HK-2 (cell line): ENCODE measurements around the gene IRF7.
"Not testable (repeated sequence)": the region's sequence is repeated elsewhere in the genome, so short reads cannot be mapped to it uniquely, and the experiment has no call there.

ENCODE experiments used
- DNase-seq: peaks from one replicate; pipeline ENCODE4 v3.0.0-alpha.2; 2018; ENCODE audit not compliant: unreplicated experiment

The IRF7 gene

DNA sequence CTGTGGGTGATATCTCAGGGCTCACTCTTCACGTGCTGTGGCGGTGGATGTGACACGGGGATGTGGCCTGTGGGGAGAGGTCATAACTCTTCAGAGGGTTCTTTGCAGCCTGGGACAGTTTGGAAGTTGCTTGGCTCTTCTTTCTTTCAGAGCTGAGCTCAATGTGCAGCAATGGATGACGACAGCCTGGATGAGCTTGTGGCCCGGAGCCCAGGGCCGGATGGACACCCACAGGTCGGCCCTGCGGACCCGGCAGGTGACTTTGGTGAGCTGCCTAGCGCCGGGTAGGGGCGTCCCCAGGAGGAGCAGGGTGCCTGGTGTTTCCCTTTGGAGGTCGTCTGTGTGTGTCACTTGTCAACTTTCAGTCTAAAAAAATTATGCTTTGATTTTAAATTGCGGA, 34.4 kb downstream of the IRF7 start:
- no peak for DNase-seq

DNA sequence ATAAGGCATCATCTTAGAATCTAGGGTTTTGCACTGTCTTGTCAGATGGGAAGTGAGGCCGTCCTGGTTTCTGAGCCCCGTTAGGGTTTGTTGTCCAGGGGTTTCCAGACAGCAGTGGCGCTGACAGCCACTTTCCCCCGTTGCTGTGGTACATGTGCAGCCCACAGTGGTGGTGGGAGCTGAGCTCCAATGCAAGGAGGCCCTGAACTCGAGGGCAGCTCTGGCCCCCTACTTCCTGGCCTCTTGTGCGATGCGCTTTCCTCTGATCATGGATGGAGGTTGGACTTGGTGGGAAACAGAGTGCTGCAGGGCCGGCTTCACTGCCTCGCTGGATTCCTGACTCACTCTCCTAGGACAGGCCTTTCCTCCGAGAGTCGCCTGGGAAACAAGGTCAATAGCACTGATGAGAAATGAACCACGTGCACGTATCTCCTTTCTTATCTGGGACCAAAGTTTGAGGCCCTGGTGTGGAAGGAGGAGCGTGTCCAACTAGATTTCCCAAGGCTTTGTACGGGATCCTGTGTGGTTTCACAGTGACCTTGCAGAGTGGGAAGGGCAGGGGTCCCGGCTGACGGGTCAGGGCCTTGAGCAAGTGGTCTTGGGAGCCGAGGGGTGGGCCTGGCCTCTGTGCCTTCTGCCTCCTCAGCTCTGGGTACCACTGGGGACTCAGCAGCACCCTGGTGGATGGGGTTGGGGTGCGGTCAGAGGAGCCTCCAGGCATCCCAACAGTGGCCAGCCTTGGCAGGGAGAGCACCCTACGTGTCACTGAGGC, 35.7 kb downstream of the IRF7 start:
- no peak for DNase-seq

DNA sequence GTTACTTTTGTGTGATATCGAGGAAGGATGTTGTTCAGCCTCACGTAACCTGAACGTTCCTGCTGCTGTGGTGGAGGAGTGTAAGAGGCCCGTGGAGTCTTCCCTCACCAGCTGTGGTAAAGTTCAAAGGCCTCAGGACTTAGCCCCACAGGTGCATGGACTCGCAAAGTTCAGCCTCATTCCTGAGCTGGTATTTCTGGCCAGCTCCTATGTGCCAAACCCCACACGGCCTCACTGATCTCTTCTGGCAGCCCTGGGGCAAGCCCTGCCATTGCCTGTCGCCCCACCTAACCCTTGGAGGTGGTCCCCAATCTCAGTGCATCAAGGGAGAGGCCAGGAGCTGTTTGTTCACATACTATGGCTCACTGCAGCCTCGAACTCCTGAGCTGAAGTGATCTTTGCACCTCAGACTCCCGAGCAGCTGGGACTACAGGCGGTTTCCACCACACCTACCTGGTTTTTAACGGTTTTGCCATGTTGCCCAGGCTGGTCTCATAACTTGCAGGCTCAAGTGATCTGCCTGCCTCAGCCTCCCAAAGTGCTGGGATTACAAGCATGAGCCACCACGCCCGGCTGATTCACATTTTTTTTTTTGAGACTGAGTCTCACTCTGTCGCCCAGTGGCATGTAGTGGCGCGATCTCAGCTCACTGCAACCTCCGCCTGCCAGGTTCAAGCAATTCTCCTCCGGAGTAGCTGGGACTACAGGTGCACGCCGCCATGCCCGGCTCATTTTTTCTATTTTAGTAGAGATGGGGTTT, 37.3 kb downstream of the IRF7 start:
- DNase-seq = no peak

DNA sequence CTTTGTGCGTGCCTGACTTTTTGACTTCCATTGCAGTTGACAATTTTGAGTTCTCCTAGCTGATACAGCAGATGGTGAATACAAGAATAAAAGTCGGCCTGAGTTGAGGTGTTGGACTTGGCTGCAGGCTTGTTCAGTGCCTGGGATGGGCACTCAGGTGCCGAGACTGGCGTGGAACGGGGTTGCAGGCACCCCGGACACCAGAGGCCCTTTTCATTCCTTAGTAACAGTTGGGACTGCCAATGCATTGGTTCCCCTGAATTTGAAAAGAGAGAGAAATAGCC, 38.2 kb downstream of the IRF7 start:
- no peak for DNase-seq

DNA sequence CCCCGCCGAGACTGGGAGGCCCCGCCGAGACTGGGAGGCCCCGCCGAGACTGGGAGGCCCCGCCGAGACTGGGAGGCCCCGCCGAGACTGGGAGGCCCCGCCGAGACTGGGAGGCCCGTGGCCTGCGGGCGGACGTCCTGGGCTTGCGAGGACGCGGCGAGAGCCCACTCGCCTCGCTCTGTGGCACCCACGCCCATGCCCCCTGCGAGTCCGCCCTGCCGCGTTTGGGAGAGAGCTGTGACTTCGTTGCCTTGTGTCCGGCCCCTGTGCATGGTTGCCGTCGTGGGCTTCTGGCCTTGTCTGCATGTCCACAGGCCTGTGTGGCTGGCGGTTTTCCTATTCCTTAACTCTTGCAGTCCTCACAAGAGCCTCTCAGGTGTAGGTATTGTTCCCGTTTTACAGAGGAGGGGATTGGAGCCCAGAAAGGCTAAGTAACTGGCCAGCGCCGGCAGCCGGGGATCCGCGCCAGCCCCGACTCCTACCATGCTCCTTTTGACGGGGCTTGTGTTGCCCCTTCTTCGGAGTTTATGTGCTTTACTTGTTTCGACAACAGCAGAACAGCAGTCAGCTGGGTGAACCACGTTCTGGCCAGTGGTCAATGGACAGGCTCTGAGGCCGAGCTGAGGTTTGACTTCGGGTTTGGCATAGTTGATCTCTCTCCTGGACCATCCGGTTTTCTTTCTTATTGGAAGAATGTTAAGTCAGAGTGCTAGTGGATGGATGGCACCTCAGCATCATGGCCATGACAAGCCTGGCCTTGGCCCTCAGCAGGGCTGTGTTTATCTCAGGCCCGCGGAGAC, 38.7 kb downstream of the IRF7 start:
- no peak for DNase-seq

DNA sequence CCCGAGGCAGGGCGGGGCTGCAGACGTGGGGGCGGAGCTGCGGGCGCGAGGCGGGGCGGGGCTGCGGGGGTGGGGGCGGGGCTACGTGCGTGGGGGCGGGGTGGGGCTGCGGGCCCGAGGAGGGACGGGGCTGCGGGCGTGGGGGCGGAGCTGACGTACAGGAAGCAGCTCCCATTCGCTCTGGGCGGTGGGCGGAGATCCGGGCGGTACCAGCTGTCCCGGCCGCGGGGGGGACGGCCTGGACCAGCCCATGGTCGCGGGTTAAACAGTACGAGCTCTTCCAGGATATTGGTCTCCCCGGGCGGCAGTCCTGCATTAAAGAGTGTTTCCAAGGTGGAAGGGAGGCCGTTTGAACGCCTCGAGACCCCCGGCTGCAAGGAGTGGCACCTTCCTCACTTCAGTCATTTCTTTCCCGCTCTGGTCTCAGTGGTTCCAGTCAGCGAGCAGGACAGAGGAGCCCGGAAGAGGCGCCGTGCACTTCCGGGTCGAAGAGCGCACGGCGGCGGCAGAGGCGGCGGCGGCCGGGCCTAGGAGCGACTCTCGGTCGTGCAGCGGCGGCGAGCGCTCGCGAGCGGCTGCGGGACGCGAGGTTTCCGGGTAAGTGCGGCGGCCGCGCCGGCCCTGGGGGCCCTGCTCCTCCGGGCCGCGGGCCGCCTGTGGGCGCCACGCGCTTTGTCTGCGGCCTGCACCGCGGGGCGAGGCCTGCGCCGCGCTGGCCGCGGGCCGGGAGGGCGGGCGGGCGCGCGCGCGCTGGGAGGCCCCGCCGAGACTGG, 39.6 kb downstream of the IRF7 start, which contains the start of gene PHRF1:
PHRF1 (plus strand) TSS at position 475 of the 773 bp plus-strand sequence. CDS start 5,043 bp downstream, outside the sequence.
- DNase-seq = peak; percentile 92

DNA sequence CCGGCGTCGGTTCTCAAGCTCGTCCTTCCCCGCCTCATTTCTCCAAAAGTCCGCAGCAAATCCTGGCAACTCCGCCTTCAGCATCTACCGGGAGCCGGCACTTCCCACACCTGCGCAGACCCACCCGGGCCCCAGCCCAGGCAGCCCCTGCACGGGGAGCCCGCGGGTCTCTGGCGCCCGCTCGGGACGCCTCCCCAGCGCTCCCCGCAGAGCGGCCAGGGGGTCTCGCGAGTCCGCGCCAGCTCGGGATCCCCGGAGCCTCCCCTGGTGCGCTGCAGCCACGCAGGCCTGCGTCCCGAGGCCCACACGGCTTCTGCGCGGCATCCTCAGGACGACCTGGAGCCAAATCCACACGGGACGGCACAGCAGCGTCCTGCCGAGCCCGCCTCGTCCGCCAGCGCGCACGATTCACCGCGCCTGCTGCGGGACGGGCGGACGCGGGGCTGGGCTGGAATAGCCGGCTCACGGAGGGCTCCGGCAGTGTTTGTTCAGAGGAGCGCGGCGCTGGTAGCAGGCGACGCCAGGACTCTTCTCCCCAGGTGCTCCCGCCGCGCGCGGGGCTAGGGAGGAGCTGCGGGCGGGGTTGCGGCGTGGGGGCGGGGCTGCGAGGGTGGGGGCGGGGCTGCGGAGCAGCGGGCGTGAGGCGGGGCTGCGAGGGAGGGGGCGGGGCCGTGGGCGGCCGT, 40.3 kb downstream of the IRF7 start:
- DNase-seq = no peak

DNA sequence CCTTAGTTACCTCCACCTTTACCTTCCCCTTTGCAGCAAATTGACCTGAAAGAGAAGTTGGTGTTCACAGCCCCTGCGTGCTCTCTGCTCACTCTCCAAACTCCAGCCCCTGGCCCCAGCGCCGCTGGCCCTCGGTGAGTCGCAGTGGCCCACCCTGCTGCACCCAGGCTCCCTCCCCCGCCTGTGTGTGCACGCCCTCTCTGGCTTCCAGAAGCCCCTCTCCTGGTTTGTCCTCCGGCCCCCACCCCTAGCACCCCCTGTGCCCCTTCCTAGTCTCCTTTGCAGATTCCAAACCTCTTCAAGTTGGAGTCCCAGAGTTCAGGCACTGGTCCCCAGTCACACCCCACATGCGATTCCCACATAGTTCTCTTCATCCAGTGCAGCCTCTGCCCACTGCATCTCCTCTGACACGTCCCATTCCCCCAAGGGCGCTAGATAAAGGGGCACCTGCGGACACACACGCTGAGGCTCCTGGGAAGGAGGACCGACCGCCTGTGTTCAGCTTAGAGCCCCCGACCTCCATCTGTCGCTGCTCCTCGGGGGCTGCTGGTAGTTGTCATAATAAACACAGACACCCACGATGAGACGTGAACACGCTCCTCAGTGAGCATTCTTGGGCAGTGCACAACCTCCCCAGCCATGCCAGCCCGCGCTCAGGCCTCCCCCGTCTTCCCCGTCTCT, 41.0 kb downstream of the IRF7 start:
- DNase-seq = no peak

DNA sequence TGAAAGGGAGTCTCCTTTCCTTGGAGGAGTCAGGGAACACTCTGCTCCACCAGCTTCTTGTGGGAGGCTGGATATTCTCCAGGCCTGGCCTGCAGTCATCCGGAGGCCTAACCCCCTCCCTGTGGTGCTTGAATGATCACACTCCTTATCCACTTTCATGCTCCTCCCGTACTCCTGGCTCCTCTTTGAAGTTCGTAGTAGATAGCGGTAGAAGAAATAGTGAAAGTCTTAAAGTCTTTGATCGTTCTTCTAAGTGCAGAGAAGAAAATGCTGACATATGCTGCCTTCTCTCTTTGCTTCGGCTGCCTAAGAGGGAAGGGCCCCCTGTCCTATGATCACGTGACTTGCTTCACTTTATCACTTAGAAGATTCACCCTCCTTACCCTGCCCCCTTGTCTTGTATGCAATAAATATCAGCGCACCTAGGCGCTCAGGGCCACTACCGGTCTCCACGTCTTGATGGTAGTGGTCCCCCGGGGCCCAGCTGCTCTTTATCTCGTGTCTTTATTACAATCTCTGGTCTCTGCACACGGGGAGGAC, 41.6 kb downstream of the IRF7 start:
- DNase-seq = not testable (repeated sequence)

DNA sequence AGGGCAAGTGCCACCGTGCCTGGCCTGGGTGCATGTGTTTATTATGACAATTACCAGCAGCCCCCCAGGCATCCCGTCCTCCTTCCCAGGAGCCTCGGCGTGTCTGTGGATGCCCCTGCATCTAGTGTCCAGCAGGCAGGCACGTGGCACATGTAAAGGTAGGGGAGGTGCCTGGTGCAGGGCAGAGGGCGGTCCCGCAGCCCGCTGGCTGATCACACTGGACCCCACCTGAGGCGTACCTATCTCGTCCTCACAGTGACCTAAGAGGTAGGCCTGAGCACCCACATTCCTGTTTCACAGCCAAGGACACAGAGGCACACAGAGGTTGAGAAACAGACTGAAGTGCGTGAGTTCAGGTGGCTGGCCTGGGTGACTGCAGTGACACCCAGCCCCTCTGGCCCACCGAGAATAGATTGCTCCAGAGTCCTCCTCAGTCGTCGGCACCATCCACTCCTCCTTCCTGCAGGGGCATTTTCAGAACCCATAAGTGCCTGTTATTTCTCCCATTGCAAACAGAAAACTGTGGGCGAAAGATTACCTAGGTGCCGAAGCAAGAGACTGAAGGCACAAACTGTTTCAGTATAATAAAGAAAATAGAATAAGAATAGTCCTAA, 42.5 kb downstream of the IRF7 start:
- no peak for DNase-seq

DNA sequence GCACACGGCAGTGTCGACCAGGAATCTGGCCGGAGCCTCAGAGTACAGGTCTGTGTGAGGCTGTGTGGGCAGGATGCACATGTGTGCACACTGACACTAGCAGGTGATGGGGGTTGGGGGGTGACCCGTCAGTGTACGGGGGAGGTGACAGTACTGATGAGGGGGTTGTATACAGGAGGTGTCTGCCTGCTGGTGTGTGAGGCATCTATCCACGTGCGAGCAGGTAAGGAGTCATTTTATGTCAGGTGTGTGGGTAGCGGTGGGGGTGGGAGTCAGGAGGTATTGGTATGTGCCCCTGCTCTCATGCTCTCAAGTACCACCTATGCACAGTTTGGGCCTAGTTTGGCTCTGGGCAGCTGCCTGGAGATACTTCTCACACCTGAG, 44.0 kb downstream of the IRF7 start:
- no peak for DNase-seq

DNA sequence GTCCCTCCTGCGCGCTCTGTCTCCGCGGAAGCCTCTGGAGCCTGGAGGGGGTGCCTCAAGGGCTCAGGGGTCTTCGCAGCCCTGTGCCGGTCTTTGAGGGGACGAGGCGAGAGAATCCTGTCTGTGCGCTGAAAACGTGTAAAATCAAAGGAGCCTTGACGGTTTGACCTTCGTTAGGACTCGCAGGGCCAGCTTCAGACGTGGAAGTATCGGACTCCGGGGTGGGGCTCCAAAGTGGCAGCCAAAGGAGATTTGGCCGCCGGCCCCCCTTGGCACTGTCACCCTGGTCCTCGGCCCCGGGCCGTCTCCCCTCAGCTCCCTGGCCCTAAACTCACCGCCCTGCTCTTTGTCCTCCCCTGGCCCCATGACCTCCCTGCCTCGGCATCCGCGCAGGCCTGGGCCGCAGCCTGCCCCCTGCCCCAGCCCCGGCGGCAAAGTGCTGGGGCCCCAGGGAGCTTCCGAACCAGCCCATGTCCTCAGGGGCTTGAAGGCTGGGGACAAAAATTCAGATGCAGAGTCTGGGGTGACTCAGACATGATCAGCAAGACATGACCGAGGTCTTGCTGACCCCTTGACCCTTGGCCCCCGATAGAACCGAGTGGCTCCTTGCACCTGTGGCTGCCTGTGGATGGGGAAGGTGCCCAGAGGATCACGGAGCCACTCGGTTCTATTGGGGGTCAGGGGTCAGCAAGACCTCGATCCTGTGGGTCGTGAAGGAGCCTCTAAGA, 46.4 kb downstream of the IRF7 start:
- no peak for DNase-seq

DNA sequence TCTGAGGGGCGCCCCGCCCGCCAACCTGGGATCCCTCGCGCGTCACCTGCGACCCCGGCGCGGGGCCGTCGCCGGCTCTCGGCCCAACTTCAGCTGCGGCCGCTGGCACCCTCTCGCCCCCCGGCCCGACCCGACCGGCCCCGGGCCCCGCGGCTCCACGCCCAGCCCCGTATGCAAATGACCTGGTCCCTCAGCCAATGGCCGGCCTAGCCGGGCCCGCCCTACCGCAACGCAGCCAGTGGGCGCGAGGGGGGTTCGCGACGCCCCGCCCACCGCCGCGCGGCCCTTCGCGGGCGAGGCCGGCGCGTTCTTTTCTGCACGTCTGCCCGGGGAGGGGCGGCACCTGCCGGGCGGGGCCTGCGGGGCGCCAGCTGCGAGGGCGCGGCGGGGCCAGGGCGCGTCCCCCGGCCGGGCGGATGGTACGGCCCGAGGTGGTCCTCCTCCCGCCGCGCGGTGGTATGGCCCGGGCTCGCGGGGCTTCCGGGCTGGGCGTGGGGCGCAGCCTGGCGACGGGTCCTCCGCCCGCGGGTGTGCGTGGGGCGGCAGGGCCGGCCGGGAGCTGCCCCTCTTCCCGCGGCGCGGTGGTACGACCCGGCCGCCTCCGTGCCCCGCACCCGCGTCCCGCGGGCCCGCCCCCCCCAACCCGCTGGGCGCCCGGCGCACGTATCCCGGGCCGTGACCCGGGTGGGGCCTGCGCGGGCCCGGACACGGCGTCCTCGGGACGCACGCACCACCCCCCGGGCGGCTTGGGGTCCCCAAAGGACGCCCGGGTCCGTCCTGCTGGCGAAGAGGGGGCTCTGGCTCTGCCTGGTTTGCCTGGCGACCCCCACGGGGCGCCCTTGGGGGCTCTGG, 47.2 kb downstream of the IRF7 start:
- peak; percentile 91 for DNase-seq

DNA sequence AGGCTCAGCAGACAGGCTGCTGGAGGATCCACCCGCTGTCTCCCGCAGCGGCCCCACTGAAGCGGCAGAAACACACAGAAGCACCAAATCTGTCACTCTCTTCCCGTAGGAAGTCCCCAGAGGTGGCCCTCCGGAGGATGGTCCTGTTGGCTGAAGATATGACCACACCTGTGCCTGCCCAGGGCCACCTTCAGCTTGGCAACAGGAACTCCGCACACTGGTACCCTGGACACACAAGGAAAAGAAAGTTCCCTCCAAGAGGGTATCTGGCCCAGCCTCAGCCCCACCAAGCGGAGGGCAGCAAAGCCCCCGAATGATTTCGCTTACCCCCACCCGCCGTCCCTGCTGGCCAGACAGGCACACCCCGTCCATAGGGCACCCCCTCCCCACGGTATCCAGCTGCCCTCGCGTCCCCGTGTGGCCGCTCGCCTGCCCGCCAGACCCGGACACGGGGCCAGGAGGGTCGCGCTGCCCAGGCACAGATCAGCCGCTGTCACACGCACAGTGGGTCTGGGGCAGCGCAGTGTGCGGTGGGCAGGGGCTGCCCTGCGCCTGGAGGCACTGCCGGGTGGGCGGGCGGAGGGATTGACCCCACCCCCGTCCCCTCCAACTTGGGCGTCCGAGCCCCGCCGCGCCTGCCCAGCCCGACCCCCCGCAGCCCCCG, 48.0 kb downstream of the IRF7 start:
- DNase-seq = no peak

DNA sequence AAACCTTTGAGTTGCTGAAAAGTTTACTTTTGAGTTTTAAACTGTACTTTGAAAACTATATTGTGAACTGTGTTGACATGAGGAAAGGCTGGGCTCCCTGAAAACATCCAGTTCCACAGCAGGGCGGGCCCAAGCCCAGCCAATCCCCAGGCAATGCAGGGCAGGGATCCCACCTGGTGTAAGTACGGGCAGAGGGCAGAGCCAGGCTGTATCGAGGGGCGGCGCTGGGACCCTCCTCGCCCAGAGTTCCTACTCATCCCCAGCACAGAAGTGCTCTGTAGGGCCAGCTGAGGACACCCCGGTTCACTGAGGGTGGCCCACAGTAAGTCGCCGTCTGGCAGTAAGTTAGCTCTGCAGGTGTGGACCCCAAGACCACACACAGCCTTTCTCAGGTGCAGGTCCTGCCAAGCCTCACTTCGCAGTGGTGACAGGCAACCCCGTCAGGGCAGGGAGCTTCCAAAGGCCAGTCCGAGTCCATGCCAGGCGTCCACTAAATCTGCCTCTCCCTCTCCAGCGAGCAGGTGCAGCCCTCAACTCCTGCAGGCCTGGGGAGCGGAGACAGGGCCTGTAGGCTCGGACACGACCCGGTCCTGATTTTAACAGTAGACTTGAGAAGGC, 48.6 kb downstream of the IRF7 start:
- DNase-seq = no peak

DNA sequence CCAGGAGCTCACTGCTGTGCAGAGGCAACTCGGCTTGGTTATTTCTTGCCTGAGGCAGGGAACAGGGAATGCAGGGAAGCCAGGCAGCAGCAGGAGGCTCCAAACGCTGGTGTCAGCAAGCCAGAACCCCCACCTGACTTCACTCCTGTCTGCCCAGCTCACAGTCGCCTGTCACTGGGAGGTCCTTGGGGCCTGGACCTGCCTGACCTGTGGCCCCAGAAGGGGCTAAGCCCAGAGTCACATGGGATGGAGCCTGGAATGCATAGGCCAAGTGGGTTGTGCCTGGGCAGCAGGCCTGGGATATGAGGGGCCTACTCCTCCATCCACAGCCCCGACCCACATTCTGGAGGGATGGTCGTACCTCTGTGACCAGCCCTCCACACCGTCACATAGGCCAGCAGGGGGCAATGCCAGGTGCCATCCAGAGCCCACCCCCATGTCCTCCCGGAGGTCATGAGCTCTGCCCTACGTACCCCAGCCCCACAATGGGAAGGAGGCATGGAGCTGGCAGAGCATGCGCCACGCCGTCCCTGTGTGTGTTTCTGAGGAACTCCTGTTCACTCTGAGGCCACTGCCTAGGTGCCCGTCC, 49.7 kb downstream of the IRF7 start:
- no peak for DNase-seq
